H1 (cell line): Measurements from ENCODE around the gene PARD3. TPM values are rescaled to one million over a fixed set of nuclear protein-coding genes. Genes with fewer than 3 reads are reported as not detected.

ENCODE experiments used
- CTCF ChIA-PET: fragments of 300-600 bp; sonication (Branson Sonifier 250); formaldehyde crosslinking; loops from one replicate; lab custom pipeline; 2021; ENCODE audit not compliant: partially characterized antibody; lab: Charles Lee
- POLR2A ChIA-PET: fragments of 300-600 bp; sonication (Branson Sonifier 250); formaldehyde crosslinking; loops from one replicate; lab custom pipeline; 2021; ENCODE audit warnings: inconsistent platforms; ENCODE audit not compliant: partially characterized antibody; lab: Charles Lee
- DNase-seq, 2 experiments: peaks; one replicate each; pipeline versions ENCODE4 v3.0.0 to v3.0.0-alpha.2; 2010 to 2022; ENCODE audit warnings: low spot score in 2 of 2, low read depth in 1 of 2, mixed read lengths in 1 of 2
- FAIRE-seq: peaks from 2 replicates; lab custom pipeline; 2011; peaks lifted over from hg19 to GRCh38; lab: Jason Lieb, UNC
- H2AFZ ChIP-seq: 2 replicates; pipeline ENCODE4 v1.8.1; 2012; ENCODE audit warnings: low read length, inconsistent platforms
- H2AK5ac ChIP-seq: 2 replicates; pipeline ENCODE4 v1.6.1; 2013; ENCODE audit warnings: low read depth, low read length
- H2BK120ac ChIP-seq: replicated peaks from 2 replicates; pipeline ENCODE3; 2013; ENCODE audit warnings: low read depth, low read length, inconsistent platforms
- H2BK12ac ChIP-seq: 2 replicates; pipeline ENCODE4 v1.6.1; 2013; ENCODE audit warnings: low read depth, low read length
- H2BK15ac ChIP-seq: 2 replicates; pipeline ENCODE4 v1.6.1; 2013; ENCODE audit warnings: low read length
- H2BK20ac ChIP-seq: 2 replicates; pipeline ENCODE4 v1.6.1; 2013; ENCODE audit warnings: low read length
- H2BK5ac ChIP-seq: 2 replicates; pipeline ENCODE4 v1.6.1; 2013; ENCODE audit warnings: low read depth, low read length
- H3K14ac ChIP-seq: 2 replicates; pipeline ENCODE4 v1.6.1; 2013; ENCODE audit warnings: inconsistent platforms; ENCODE audit not compliant: insufficient read length
- H3K18ac ChIP-seq: 2 replicates; pipeline ENCODE4 v1.6.1; 2013; ENCODE audit warnings: low read length; ENCODE audit errors: extremely low read depth
- H3K23ac ChIP-seq: 2 replicates; pipeline ENCODE4 v1.6.1; 2013; ENCODE audit warnings: inconsistent platforms; ENCODE audit not compliant: insufficient read length
- H3K23me2 ChIP-seq: 2 replicates; pipeline ENCODE4 v1.6.1; 2013; ENCODE audit warnings: low read depth, low read length
- H3K27ac ChIP-seq: 2 replicates; pipeline ENCODE4 v1.6.1; 2011; ENCODE audit warnings: low read depth, low read length, inconsistent platforms
- H3K27me3 ChIP-seq, 4 experiments: replicated peaks in 1 of 4; 1 replicate in 1 of 4; 2 replicates in 3 of 4; pipeline versions ENCODE4 v1.6.1 to v1.8.1; 2011 to 2013; ENCODE audit warnings: low read length in 3 of 4, mild to moderate bottlenecking in 3 of 4, inconsistent platforms in 2 of 4, mixed read lengths in 2 of 4, moderate library complexity in 1 of 4; ENCODE audit not compliant: control insufficient read depth in 3 of 4, insufficient read depth in 3 of 4; ENCODE audit errors: extremely low read depth in 1 of 4
- H3K36me3 ChIP-seq, 4 experiments: 2 replicates each; pipeline versions ENCODE4 v1.6.1 to v1.8.1; 2011 to 2013; ENCODE audit warnings: mild to moderate bottlenecking in 4 of 4, low read length in 3 of 4, moderate library complexity in 2 of 4, control low read depth in 1 of 4, inconsistent platforms in 1 of 4; ENCODE audit not compliant: insufficient read depth in 4 of 4, control insufficient read depth in 2 of 4
- H3K4ac ChIP-seq: replicated peaks from 2 replicates; pipeline ENCODE3; 2013; ENCODE audit warnings: low read length, low read depth, mixed read lengths, inconsistent platforms; ENCODE audit not compliant: insufficient read length
- H3K4me1 ChIP-seq, 4 experiments: replicated peaks in 1 of 4; 1 replicate in 1 of 4; 2 replicates in 3 of 4; pipeline versions ENCODE4 v1.6.1 to v1.8.1; 2011 to 2013; ENCODE audit warnings: low read length in 3 of 4, inconsistent platforms in 2 of 4, mixed read lengths in 1 of 4; ENCODE audit not compliant: insufficient read depth in 4 of 4, control insufficient read depth in 3 of 4
- H3K4me2 ChIP-seq, 2 experiments: 2 replicates each; pipeline versions ENCODE4 v1.6.1 to v1.8.1; 2011 to 2013; ENCODE audit warnings: low read depth in 2 of 2, low read length in 2 of 2, control low read depth in 1 of 2, inconsistent platforms in 1 of 2, mild to moderate bottlenecking in 1 of 2; ENCODE audit not compliant: insufficient read depth in 1 of 2
- H3K4me3 ChIP-seq, 4 experiments: fragments of 200-600, 300-600 bp in 1 of 4; sonication (generic), shearing (Covaris generic), sonication (Bioruptor Twin) in 1 of 4; 2 replicates each; pipeline versions ENCODE4 v1.5.1 to v1.8.1; 2011 to 2016; ENCODE audit warnings: low read length in 4 of 4, low read depth in 3 of 4, control low read depth in 2 of 4, inconsistent platforms in 2 of 4, mild to moderate bottlenecking in 2 of 4, mixed read lengths in 1 of 4, moderate library complexity in 1 of 4; ENCODE audit not compliant: insufficient read depth in 2 of 4; ENCODE audit errors: extremely low read depth in 1 of 4
- H3K56ac ChIP-seq: replicated peaks from 2 replicates; pipeline ENCODE3; 2013; ENCODE audit warnings: low read depth, mild to moderate bottlenecking, mixed read lengths, low read length, inconsistent platforms; ENCODE audit not compliant: insufficient read length
- H3K79me1 ChIP-seq: 2 replicates; pipeline ENCODE4 v1.6.1; 2013; ENCODE audit warnings: low read depth, low read length, control low read depth
- H3K79me2 ChIP-seq, 2 experiments: 2 replicates each; pipeline versions ENCODE4 v1.6.1 to v1.8.1; 2012 to 2013; ENCODE audit warnings: low read length in 2 of 2, mild to moderate bottlenecking in 2 of 2, inconsistent platforms in 1 of 2; ENCODE audit not compliant: insufficient read depth in 2 of 2, control insufficient read depth in 1 of 2
- H3K9ac ChIP-seq, 4 experiments: replicated peaks in 1 of 4; 1 replicate in 1 of 4; 2 replicates in 3 of 4; pipeline versions ENCODE4 v1.6.1 to v1.8.1; 2011 to 2013; ENCODE audit warnings: low read depth in 3 of 4, low read length in 3 of 4, control low read depth in 2 of 4, mild to moderate bottlenecking in 2 of 4, moderate library complexity in 2 of 4, inconsistent platforms in 1 of 4; ENCODE audit errors: extremely low read depth in 1 of 4
- H3K9me3 ChIP-seq, 2 experiments: 2 replicates each; pipeline versions ENCODE4 v1.6.1 to v1.8.1; 2012 to 2013; ENCODE audit warnings: mild to moderate bottlenecking in 2 of 2, moderate library complexity in 2 of 2, control low read depth in 1 of 2, inconsistent platforms in 1 of 2, low read depth in 1 of 2, low read length in 1 of 2, mixed read lengths in 1 of 2; ENCODE audit not compliant: insufficient read depth in 2 of 2
- H4K20me1 ChIP-seq, 2 experiments: replicated peaks in 1 of 2; 2 replicates each; pipeline versions ENCODE3 to v1.8.1; 2011 to 2013; ENCODE audit warnings: inconsistent platforms in 2 of 2, low read length in 2 of 2, mild to moderate bottlenecking in 1 of 2; ENCODE audit not compliant: insufficient read depth in 2 of 2, control insufficient read depth in 1 of 2
- H4K5ac ChIP-seq: 2 replicates; pipeline ENCODE4 v1.6.1; 2013; ENCODE audit warnings: low read length, low read depth, mixed read lengths, inconsistent platforms; ENCODE audit not compliant: insufficient read length
- H4K8ac ChIP-seq: 2 replicates; pipeline ENCODE4 v1.8.0; 2013; ENCODE audit warnings: mild to moderate bottlenecking, moderate library complexity, low read length, inconsistent platforms; ENCODE audit not compliant: insufficient read depth; ENCODE audit errors: extremely low read depth
- H4K91ac ChIP-seq: replicated peaks from 2 replicates; pipeline ENCODE3; 2013; ENCODE audit warnings: low read length, mixed read lengths, inconsistent platforms; ENCODE audit not compliant: insufficient read length
- BCL11A ChIP-seq, 2 experiments: IDR thresholded peaks; one replicate each; pipeline ENCODE4 v1.6.1; 2011; ENCODE audit warnings: low read depth in 2 of 2, low read length in 2 of 2, mild to moderate bottlenecking in 2 of 2
- CTCF ChIP-seq, 3 experiments: IDR thresholded peaks; 1 replicate in 2 of 3; 2 replicates in 1 of 3; pipeline versions ENCODE4 v1.5.1 to v1.6.1; 2011; ENCODE audit warnings: low read length in 3 of 3, mild to moderate bottlenecking in 3 of 3, inconsistent platforms in 2 of 3, low read depth in 1 of 3, moderate library complexity in 1 of 3; ENCODE audit not compliant: insufficient read depth in 1 of 3; ENCODE audit errors: control extremely low read depth in 1 of 3
- JUND ChIP-seq: IDR thresholded peaks from 2 replicates; pipeline ENCODE4 v1.6.1; 2011; ENCODE audit warnings: mild to moderate bottlenecking, improper control_type of control experiment, low read length
- KDM1A ChIP-seq: fragments of 200-600, 300-600 bp; sonication (generic); IDR thresholded peaks from 2 replicates; pipeline ENCODE4 v1.7.1; 2016; ENCODE audit warnings: mild to moderate bottlenecking, low read length, borderline replicate concordance
- NANOG ChIP-seq: IDR thresholded peaks from 2 replicates; pipeline ENCODE4 v1.6.1; 2011; ENCODE audit warnings: low read length, low read depth, mild to moderate bottlenecking, inconsistent platforms; ENCODE audit not compliant: insufficient read depth, poor library complexity, severe bottlenecking
- POLR2AphosphoS5 ChIP-seq: IDR thresholded peaks from 2 replicates; pipeline ENCODE4 v1.6.1; 2011; ENCODE audit warnings: low read depth, low read length
- SP1 ChIP-seq: IDR thresholded peaks from 2 replicates; pipeline ENCODE4 v1.6.1; 2011; ENCODE audit warnings: low read depth, low read length
- SP2 ChIP-seq: IDR thresholded peaks from 2 replicates; pipeline ENCODE4 v1.6.1; 2012; ENCODE audit warnings: mild to moderate bottlenecking, low read length, inconsistent platforms
- SRF ChIP-seq: IDR thresholded peaks from 2 replicates; pipeline ENCODE4 v1.6.1; 2011; ENCODE audit warnings: mild to moderate bottlenecking, low read depth, low read length, moderate library complexity
- TCF12 ChIP-seq: IDR thresholded peaks from 2 replicates; pipeline ENCODE4 v1.6.1; 2011; ENCODE audit warnings: low read depth, mild to moderate bottlenecking, low read length
- YY1 ChIP-seq: IDR thresholded peaks from 2 replicates; pipeline ENCODE4 v1.6.1; 2011; ENCODE audit warnings: low read depth, mild to moderate bottlenecking, low read length
- WGBS, 2 experiments: shearing (Covaris generic) in 1 of 2; methylation state at CpG; one replicate each; pipeline versions ENCODE4 v1.1.6 to v1.1.7; 2013 to 2015; ENCODE audit warnings: low lambda C conversion rate in 2 of 2, mixed read lengths in 2 of 2, inconsistent platforms in 1 of 2, low coverage in 1 of 2, missing lambda C conversion rate in 1 of 2; ENCODE audit not compliant: insufficient replicate concordance in 2 of 2, insufficient coverage in 1 of 2, insufficient read length in 1 of 2; ENCODE audit errors: extremely low coverage in 1 of 2, missing lambda C conversion rate in 1 of 2; 5-methylcytosine and 5-hydroxymethylcytosine counted together
- polyA plus RNA-seq, 7 experiments: library from polyadenylated mRNA; depleted of rRNA in 3 of 7; stranded (reverse) in 5 of 7; unstranded in 2 of 7; fragments of >200 nt in 5 of 7; fragments of 200-250 nt in 2 of 7; gene quantifications; 1 replicate in 5 of 7; 2 replicates in 1 of 7; 4 replicates in 1 of 7; pipeline versions ENCODE4 v1.2.1 to v1.2.3, GENCODE V29; 2011 to 2013; ENCODE audit warnings: missing spikeins in 2 of 7, mixed read lengths in 2 of 7
- total RNA-seq: library from RNA; stranded (reverse); fragmentation: NEBNext Ultra II Directional; extraction: Animal tissue kit (Norgen Biotek cat#: 25700); gene quantifications from 2 replicates; pipeline ENCODE4 v1.2.1, GENCODE V29; 2021

PARD3 gene
- total and polyA plus RNA-seq, 2 of the 8 experiments (the other 6 are each of a cell fraction or from before 2014, with no cell fraction given): 19.7 to 49.1 TPM

- Histone ChIP-seq H3K56ac (no peak overlapping the region), H3K79me1 (no peaks in the 10 kb centered on the region), H2BK120ac (no peak overlapping the region), H2AFZ (no peak overlapping the region), H3K4ac (no peak overlapping the region), H2BK12ac (no peak overlapping the region), H3K23ac (no peak overlapping the region), H3K4me1 (no peaks in the 10 kb centered on the region), H2BK5ac (no peak overlapping the region), H4K91ac (no peak overlapping the region), H3K23me2 (no peaks in the 10 kb centered on the region), H3K4me2 (no peak overlapping the region), H3K9ac (no peak overlapping the region), H2AK5ac (no peak overlapping the region), H3K9me3 (no peaks in the 10 kb centered on the region), H4K8ac (no peak overlapping the region), H3K36me3 (0 out of 8 replicates have a peak, but pooled peaks cover 0 to 1% (median 0%) of the 10 kb centered on the region in 4 experiments), H3K27ac (no peak overlapping the region), H3K14ac (no peak overlapping the region), H4K5ac (no peak overlapping the region), H2BK20ac (no peak overlapping the region), H3K4me3 (no peak overlapping the region), H3K18ac (no peak overlapping the region), H3K27me3 (no peaks in the 10 kb centered on the region), H3K79me2 (no peaks in the 10 kb centered on the region), H2BK15ac (no peak overlapping the region), H4K20me1 (no peaks in the 10 kb centered on the region)
- 93% methylated on average over 5 of the region's 5 CpGs; no CpG with 5 or more reads in 1 of the 2 experiments for WGBS, 2 experiments
- FAIRE-seq (no peak), DNase-seq (no peak)
- CTCF ChIA-PET: no interaction called here
- POLR2A ChIA-PET: no interaction called here
- TF ChIP-seq NANOG (no peak), SRF (no peak), JUND (no peak), KDM1A (no peak), POLR2AphosphoS5 (no peak), SP2 (no peak), YY1 (no peak), TCF12 (no peak), BCL11A (IDR thresholded peaks at IDR 0.05; ENCODE audit: low read depth in 2 of 2, low read length in 2 of 2) (no peak), SP1 (no peak), CTCF (IDR thresholded peaks at IDR 0.05; ENCODE audit: control extremely low read depth in 1 of 3, insufficient read depth in 1 of 3, low read depth in 1 of 3, low read length in 3 of 3) (no peak)
Measured at GRCh38 chr10:34474555-34475273, 340.4 kb downstream of the PARD3 start.
